HEK293 (cell line): Measurements from ENCODE around the gene FAM124A.

Source experiments
- REST ChIP-seq: fragments of 450-650 bp; formaldehyde crosslinking; IDR thresholded peaks from 2 replicates; pipeline ENCODE4 v1.5.1; 2016; ENCODE audit warnings: missing biosample characterization, missing genetic modification characterization
- SP3 ChIP-seq: fragments of 450-650 bp; formaldehyde crosslinking; IDR thresholded peaks from 2 replicates; pipeline ENCODE4 v1.5.1; 2016; ENCODE audit warnings: missing biosample characterization, missing genetic modification characterization
- ZBTB44 ChIP-seq: fragments of 450-650 bp; IDR thresholded peaks from 2 replicates; pipeline ENCODE4 v1.5.1; 2018; ENCODE audit warnings: missing biosample characterization, mild to moderate bottlenecking, missing genetic modification characterization
- ZEB2 ChIP-seq: fragments of 450-650 bp; formaldehyde crosslinking; IDR thresholded peaks from 2 replicates; pipeline ENCODE4 v1.5.1; 2016; ENCODE audit warnings: missing biosample characterization, missing genetic modification characterization

- TF ChIP-seq REST (tag by site-specific recombination) = no peak
- TF ChIP-seq ZEB2 (tag by site-specific recombination) = no peak
- TF ChIP-seq SP3 (tag by site-specific recombination) = no peak
- TF ChIP-seq ZBTB44 = no peak
Measured at GRCh38 chr13:51241720-51242119, 19.5 kb downstream of the FAM124A start.
